Endothelial cell of umbilical vein (primary cell): ENCODE measurements around the gene MCF2L.

ENCODE experiments used
- EZH2 ChIP-seq: IDR thresholded peaks from 2 replicates; pipeline ENCODE4 v1.6.1; 2012; ENCODE audit warnings: borderline replicate concordance, low read depth, mild to moderate bottlenecking, moderate library complexity, low read length, inconsistent platforms; ENCODE audit not compliant: severe bottlenecking
- GATA2 ChIP-seq: IDR thresholded peaks from 2 replicates; pipeline ENCODE4 v1.7.0; 2011; ENCODE audit warnings: low read depth, mild to moderate bottlenecking, moderate library complexity, mixed read lengths, low read length; ENCODE audit not compliant: insufficient read length, insufficient read depth
- JUN ChIP-seq: IDR thresholded peaks from 2 replicates; pipeline ENCODE4 v1.6.1; 2011; ENCODE audit warnings: borderline replicate concordance, low read depth; ENCODE audit not compliant: insufficient read length, insufficient read depth
- POLR2A ChIP-seq: IDR thresholded peaks from 2 replicates; pipeline ENCODE4 v1.6.1; 2012; ENCODE audit warnings: low read depth, mild to moderate bottlenecking, control low read depth, low read length
- POLR2AphosphoS5 ChIP-seq: IDR thresholded peaks from 2 replicates; pipeline ENCODE4 v1.6.1; 2012; ENCODE audit warnings: low read depth, mild to moderate bottlenecking, control low read depth, low read length, moderate library complexity; ENCODE audit not compliant: insufficient read depth
- TF ChIP-seq, protein P1 (sequence below), 2 donors: IDR thresholded peaks; 1 replicate in 1 of 2; 2 replicates in 1 of 2; pipeline ENCODE4 v1.5.1; 2011; ENCODE audit warnings: low read length in 2 of 2, mild to moderate bottlenecking in 2 of 2, moderate library complexity in 2 of 2, control low read depth in 1 of 2, inconsistent platforms in 1 of 2, low read depth in 1 of 2; ENCODE audit not compliant: insufficient read depth in 1 of 2; ENCODE audit errors: extremely low read depth in 1 of 2
- TF ChIP-seq, protein P2 (sequence below): IDR thresholded peaks from 2 replicates; pipeline ENCODE4 v1.6.1; 2011; ENCODE audit not compliant: insufficient read depth, insufficient read length

DNA sequence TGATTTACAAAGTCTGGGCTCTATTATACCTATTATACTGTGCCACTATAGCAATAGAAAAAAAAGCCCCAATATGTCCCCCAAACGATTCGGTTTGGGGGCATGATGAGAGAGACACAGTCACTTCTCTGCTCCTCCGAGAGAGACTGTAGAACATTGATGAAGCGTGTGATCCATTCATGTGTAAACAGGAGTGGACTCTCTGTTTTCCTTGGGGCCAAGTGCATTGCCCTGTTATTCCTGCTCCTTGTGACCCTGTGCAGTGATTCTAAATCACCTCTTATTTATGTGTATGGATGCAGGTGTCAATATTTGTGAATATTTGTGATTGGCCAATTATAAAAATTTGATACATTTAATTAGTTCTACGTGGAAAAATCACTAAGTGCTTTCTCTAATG is 170.6 kb downstream of the MCF2L start:
- no peak for TF ChIP-seq POLR2A
- TF ChIP-seq, protein P1, sequence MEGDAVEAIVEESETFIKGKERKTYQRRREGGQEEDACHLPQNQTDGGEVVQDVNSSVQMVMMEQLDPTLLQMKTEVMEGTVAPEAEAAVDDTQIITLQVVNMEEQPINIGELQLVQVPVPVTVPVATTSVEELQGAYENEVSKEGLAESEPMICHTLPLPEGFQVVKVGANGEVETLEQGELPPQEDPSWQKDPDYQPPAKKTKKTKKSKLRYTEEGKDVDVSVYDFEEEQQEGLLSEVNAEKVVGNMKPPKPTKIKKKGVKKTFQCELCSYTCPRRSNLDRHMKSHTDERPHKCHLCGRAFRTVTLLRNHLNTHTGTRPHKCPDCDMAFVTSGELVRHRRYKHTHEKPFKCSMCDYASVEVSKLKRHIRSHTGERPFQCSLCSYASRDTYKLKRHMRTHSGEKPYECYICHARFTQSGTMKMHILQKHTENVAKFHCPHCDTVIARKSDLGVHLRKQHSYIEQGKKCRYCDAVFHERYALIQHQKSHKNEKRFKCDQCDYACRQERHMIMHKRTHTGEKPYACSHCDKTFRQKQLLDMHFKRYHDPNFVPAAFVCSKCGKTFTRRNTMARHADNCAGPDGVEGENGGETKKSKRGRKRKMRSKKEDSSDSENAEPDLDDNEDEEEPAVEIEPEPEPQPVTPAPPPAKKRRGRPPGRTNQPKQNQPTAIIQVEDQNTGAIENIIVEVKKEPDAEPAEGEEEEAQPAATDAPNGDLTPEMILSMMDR (IDR thresholded peaks at IDR 0.05; ENCODE audit: extremely low read depth in 1 of 2, insufficient read depth in 1 of 2, low read depth in 1 of 2, low read length in 2 of 2), result no peak
- no peak for TF ChIP-seq EZH2
- TF ChIP-seq, protein P2, sequence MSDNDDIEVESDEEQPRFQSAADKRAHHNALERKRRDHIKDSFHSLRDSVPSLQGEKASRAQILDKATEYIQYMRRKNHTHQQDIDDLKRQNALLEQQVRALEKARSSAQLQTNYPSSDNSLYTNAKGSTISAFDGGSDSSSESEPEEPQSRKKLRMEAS, result no peak
- no peak for TF ChIP-seq POLR2AphosphoS5
- no peak for TF ChIP-seq GATA2
- TF ChIP-seq JUN, result no peak
